Lower lobe of right lung (tissue), 2 donors: Measurements from ENCODE around the gene LSM10. TPM values are rescaled to one million over a fixed set of nuclear protein-coding genes. Genes with fewer than 3 reads are reported as not detected.

Experiments used
- ATAC-seq, 2 donors: fragments of 200-7000 bp; cut with Tn5 transposase; one replicate each; pipeline ENCODE4 v1.9.1; 2020 to 2022; ENCODE audit warnings: mild to moderate bottlenecking in 2 of 2, moderate library complexity in 2 of 2
- DNase-seq: peaks from one replicate; pipeline ENCODE4 v3.0.0-alpha.2; 2020
- H3K27ac ChIP-seq: fragments of 200-600 bp; one replicate; pipeline ENCODE4 v1.8.0; 2022
- H3K27me3 ChIP-seq: fragments of 200-600 bp; one replicate; pipeline ENCODE4 v1.8.0; 2022; ENCODE audit warnings: low read depth
- H3K36me3 ChIP-seq: fragments of 200-600 bp; one replicate; pipeline ENCODE4 v1.8.0; 2022; ENCODE audit warnings: mild to moderate bottlenecking
- H3K4me1 ChIP-seq: fragments of 200-600 bp; one replicate; pipeline ENCODE4 v1.8.0; 2022
- H3K4me3 ChIP-seq: fragments of 200-600 bp; one replicate; pipeline ENCODE4 v1.8.0; 2022; ENCODE audit warnings: mild to moderate bottlenecking
- H3K9me3 ChIP-seq: fragments of 200-600 bp; one replicate; pipeline ENCODE4 v1.8.0; 2022
- intact Hi-C: fragments of 100-400 bp; cut with DNase I; formaldehyde crosslinking; loops from one replicate; pipeline ENCODE4 v1.11.0; 2022
- total RNA-seq: library from RNA; stranded (reverse); fragmentation: NEBNext Ultra II Directional; extraction: Animal tissue kit (Norgen Biotek cat#: 25700); gene quantifications from one replicate; pipeline ENCODE4 v1.2.1, GENCODE V29; 2021
- TF ChIP-seq, protein P1 (sequence below): fragments of 200-600 bp; IDR thresholded peaks from one replicate; pipeline ENCODE4 v1.8.0; 2022; ENCODE audit warnings: antibody characterized with exemption, mild to moderate bottlenecking
- donor health status: DM: no; HTN: yes; CAD: no; lungs with severe emphysema.

Gene LSM10
- total RNA-seq, 1 donor from 2014 or later = 44.5 TPM

DNA sequence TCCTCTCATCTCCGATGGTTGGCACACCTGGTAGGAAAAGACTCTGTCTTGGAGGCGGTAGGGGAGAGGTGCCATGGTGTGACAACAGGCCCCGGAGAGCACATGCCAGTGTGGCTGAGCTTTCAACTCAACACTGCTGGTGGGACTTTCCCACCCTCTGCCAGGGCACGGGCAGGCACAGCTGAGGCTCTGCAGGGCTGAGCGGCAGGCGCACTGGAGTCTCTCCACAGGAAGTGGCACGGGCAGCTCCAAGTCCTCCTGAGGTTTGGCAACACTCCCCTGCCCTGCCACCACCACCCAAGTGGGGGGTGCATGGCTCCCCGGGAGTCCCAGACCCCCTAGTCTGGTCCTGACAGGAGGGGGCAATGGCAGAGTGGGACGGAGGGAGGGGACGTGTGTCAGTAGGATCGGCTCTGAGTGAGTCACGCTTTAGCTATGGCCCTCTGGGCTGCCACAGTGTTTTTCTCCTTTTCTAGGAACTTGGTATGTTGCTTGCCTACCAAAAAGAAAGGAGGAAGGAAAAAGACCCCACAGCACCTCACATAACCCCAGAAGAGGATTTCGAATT, 47.0 kb downstream of the LSM10 start:
- Histone ChIP-seq H3K4me1 (peaks cover 41% of the 10 kb centered on the region), H3K9me3 (no peaks in the 10 kb centered on the region), H3K27me3 (no peaks in the 10 kb centered on the region), H3K4me3 (no peak overlapping the region), H3K36me3 (peaks cover 80% of the 10 kb centered on the region), H3K27ac (peak overlapping the region; percentile 72)
- intact Hi-C loops = no loop called here
- DNase-seq (peak; percentile 66), ATAC-seq (peak; percentile 78 to 86)
- TF ChIP-seq, protein P1, sequence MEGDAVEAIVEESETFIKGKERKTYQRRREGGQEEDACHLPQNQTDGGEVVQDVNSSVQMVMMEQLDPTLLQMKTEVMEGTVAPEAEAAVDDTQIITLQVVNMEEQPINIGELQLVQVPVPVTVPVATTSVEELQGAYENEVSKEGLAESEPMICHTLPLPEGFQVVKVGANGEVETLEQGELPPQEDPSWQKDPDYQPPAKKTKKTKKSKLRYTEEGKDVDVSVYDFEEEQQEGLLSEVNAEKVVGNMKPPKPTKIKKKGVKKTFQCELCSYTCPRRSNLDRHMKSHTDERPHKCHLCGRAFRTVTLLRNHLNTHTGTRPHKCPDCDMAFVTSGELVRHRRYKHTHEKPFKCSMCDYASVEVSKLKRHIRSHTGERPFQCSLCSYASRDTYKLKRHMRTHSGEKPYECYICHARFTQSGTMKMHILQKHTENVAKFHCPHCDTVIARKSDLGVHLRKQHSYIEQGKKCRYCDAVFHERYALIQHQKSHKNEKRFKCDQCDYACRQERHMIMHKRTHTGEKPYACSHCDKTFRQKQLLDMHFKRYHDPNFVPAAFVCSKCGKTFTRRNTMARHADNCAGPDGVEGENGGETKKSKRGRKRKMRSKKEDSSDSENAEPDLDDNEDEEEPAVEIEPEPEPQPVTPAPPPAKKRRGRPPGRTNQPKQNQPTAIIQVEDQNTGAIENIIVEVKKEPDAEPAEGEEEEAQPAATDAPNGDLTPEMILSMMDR = no peak

DNA sequence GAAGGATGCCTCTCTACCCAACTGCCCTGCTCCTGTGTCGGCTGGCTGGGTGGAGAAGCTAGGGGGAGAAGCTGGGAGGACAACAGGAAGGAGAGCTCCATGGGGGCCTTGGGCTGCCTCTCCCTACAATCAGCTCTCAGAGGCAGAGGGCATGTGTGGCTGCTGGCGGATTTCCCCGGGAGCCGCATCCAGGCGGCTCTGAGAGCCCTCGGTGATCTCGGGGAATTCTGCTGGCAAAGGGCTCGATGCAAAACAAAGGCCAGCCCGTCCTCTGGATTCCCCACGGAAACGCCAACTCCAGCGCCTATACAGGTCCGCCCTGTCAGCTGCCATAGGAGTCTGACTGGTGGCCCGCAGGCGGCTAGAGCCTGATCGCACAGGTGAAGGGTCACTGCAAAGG, 47.9 kb downstream of the LSM10 start:
- DNase-seq (no peak), ATAC-seq (no peak)
- TF ChIP-seq, protein P1 = no peak
- Histone ChIP-seq H3K27me3 (no peaks in the 10 kb centered on the region), H3K4me1 (peaks cover 41% of the 10 kb centered on the region), H3K9me3 (no peaks in the 10 kb centered on the region), H3K36me3 (peaks cover 80% of the 10 kb centered on the region), H3K27ac (peak overlapping the region; percentile 72), H3K4me3 (no peak overlapping the region)
- intact Hi-C loops = no loop called here

DNA sequence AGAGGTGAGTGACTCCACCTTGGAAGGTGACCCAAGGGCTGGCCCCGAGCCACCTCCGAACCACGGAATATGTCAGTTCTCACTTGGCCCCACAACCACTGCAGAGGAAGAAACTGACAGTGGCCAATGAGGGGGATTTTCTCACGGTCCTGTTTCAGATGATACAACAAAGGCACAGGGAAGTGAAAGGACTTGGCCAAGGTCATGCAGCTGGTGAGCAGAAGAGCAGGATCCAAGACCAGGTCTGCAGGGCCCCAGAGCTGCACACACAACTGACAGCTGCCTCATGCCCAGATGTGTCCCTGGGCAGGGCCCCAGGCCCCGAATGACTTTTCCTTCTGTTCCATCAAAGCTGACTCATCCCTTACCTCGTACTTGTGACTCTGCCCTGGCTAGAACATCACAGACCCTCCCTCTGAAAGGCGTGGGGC, 48.5 kb downstream of the LSM10 start:
- peak overlapping the region; percentile 72 for H3K27ac ChIP-seq
- no peaks in the 10 kb centered on the region for H3K27me3 ChIP-seq
- peaks cover 41% of the 10 kb centered on the region for H3K4me1 ChIP-seq
- TF ChIP-seq, protein P1 = no peak
- H3K36me3 ChIP-seq = peaks cover 80% of the 10 kb centered on the region
- intact Hi-C loops = no loop called here
- no peaks in the 10 kb centered on the region for H3K9me3 ChIP-seq
- DNase-seq = no peak
- H3K4me3 ChIP-seq = no peak overlapping the region
- ATAC-seq = no peak

DNA sequence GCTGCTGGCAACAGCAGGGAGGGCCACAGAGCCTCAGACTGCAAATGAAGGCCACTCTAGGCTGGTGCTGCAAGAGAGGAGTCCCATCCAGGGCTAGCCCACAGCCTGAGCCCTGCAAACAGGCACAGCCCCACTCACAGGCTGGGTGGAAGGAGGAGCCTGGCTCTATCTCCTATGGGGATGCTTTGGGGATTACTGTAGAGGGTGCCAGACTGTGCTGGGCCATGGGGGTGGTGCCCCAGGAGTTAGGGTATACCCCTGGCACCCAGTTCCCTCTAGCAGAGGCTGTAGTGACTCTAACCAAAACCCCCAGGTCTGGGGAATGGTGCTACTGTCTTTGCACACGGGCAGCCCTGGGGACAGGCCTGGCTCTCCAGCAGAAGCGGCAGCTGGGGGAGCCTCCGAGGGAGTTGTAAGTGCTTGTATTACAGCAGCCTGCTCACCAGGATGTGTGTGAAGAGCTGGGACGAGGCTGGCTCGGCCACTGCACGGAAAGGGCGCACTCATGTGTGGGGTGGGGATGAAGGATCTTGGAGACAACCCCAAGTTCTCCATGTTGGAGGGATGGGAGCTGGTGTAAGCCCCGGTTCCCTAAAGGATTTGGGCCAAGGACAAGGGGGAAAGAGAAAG, 50.9 kb downstream of the LSM10 start:
- Histone ChIP-seq H3K27me3 (no peaks in the 10 kb centered on the region), H3K27ac (no peak overlapping the region), H3K9me3 (no peaks in the 10 kb centered on the region), H3K4me3 (no peak overlapping the region), H3K36me3 (peaks cover 80% of the 10 kb centered on the region), H3K4me1 (peaks cover 29% of the 10 kb centered on the region)
- DNase-seq (no peak), ATAC-seq (no peak)
- TF ChIP-seq, protein P1 = no peak
- intact Hi-C loops = no loop called here

DNA sequence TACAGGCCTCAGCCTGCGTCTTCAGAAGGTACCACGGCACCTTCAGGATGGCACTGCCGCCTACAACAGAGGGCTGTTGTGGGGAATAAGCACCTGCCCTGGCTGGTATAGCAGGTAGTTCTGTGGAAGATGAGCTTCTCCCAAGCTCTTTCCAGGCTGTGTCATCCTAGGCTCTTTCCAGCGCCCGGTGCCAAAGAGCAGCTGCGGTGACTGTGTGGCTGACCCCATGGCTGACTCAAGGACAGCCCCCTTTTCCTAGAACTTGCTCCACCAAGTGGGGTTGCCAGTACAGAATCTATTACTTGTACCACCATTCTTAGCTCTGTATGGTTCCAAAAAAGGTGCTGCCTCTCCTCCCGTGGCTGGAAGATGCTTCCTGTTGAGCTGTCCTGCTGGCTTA, 52.4 kb downstream of the LSM10 start:
- Histone ChIP-seq H3K27me3 (no peaks in the 10 kb centered on the region), H3K4me1 (peaks cover 14% of the 10 kb centered on the region), H3K27ac (no peak overlapping the region), H3K4me3 (no peak overlapping the region), H3K9me3 (no peaks in the 10 kb centered on the region), H3K36me3 (peaks cover 93% of the 10 kb centered on the region)
- intact Hi-C loops = no loop called here
- DNase-seq = no peak
- TF ChIP-seq, protein P1 = no peak
- ATAC-seq = no peak
